Activated naive CD8-positive, alpha-beta T cell treated with anti-CD3 and anti-CD28 coated beads, Interleukin-2, amount 50 U/mL, for 16 hours (primary cell): ENCODE results near the gene PHAF1.

Experiments
- DNase-seq: peaks from one replicate; pipeline ENCODE4 v3.0.0-alpha.2; 2020; ENCODE audit warnings: low read depth, low spot score

Gene PHAF1

DNA sequence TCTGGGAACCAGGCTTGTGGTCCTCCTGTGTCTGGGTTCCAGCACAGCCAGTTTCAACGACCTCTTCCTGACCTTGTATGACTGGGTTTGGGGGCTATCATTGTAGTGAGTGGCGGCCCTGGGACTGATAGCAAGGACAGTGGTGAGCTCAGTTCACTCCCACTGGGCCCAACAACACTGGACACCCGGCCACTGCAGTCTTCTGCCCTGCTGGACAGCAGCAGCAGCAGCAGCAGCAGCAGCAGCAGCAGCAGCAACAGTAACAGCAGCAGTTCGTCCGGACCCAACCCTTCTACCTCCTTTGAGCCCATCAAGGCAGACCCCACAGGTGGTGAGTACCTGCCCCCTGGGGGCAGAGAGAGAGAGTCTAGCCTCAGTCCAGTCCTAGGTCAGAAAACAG, 85.9 kb downstream of the PHAF1 start:
- no peak for DNase-seq

DNA sequence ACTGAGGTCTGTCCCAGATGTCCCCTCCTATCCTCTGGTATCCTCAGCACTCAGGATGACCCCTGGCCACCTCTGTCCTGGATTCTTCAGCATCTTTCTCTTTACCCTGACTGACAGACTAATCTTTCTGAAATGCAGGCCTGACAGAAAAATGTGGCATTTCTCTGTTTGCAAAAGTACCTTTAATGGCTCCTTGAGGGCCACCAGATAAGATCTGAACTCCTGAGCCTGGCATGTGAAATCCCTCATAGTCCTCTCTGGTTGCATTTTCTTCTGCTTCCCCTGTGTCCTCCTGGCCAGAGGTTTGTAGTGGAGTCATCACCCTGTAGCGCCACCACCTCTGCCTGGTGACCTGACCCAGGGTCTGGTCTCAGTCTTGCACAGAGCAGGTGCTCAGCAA, 87.1 kb downstream of the PHAF1 start:
- no peak for DNase-seq

DNA sequence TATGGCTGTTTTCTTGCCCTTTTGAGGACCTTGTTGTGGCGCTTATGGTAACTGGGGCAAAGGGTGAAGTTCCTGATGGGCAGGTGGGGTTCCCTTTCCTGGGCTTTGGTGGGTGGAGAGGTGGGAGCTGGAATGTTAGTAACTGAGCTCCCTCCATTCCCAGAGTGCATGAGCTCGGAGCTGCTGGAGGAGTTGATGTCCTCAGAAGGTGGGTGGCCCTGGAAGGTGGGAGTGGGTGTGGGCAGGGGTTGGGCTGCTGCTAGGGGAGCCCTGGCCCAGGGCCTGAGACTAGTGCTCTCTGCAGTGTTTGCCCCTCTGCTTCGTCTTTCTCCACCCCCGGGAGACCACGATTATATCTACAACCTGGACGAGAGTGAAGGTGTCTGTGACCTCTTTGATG, 88.0 kb downstream of the PHAF1 start:
- no peak for DNase-seq
